ENCODE results near the gene EFCAB7. TPM values are rescaled to one million over a fixed set of nuclear protein-coding genes. Genes with fewer than 3 reads are reported as not detected.

EFCAB7 gene
- total and polyA plus RNA-seq, 8 donors, result 2.6 to 14.9 (median 3.0) TPM; not detected in 1

DNA sequence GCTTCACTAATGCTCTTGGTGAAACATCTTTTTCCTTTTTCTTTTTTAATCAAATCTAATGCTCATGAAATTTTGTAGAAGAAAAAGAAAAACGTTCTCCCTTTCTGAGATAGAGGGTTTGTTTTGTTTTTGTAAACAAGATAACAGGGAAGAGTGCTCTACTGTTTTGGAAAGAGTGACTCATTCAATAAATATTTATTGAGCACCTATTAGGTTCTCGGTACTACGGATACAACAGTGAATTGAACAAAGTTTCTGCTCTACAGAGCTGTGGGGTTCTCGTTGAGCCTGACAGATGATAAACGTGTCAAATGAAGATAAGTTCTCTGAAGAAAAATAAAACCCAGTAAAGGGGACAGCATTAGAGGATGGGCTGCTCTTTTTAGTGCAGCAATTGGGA lies 76.9 kb downstream of the EFCAB7 start:
- H3K27ac ChIP-seq, result no peak overlapping the region
- no peak for DNase-seq
- peaks cover 0 to 4% (median 0%) of the 10 kb centered on the region in 4 donors for H3K4me1 ChIP-seq
- H3K9me3 ChIP-seq, result no peaks in the 10 kb centered on the region
- 33 to 48% (median 43%) methylated on average over 5 of the region's 5 CpGs for whole genome bisulfite sequencing, 5 donors
- no peak overlapping the region for H3K4me3 ChIP-seq
- no peak for TF ChIP-seq EP300 (IDR thresholded peaks at IDR 0.05)
- TF ChIP-seq, protein P1, sequence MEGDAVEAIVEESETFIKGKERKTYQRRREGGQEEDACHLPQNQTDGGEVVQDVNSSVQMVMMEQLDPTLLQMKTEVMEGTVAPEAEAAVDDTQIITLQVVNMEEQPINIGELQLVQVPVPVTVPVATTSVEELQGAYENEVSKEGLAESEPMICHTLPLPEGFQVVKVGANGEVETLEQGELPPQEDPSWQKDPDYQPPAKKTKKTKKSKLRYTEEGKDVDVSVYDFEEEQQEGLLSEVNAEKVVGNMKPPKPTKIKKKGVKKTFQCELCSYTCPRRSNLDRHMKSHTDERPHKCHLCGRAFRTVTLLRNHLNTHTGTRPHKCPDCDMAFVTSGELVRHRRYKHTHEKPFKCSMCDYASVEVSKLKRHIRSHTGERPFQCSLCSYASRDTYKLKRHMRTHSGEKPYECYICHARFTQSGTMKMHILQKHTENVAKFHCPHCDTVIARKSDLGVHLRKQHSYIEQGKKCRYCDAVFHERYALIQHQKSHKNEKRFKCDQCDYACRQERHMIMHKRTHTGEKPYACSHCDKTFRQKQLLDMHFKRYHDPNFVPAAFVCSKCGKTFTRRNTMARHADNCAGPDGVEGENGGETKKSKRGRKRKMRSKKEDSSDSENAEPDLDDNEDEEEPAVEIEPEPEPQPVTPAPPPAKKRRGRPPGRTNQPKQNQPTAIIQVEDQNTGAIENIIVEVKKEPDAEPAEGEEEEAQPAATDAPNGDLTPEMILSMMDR (IDR thresholded peaks at IDR 0.05), result no peak
- no peak for TF ChIP-seq POLR2A (IDR thresholded peaks at IDR 0.05)
- TF ChIP-seq POLR2AphosphoS5 (IDR thresholded peaks at IDR 0.05), result no peak
- intact Hi-C loops (cut with DNase I; ENCODE audit: low total_unique reads), result no loop called here
- H3K36me3 ChIP-seq, result no peaks in the 10 kb centered on the region
- no peaks in the 10 kb centered on the region for H3K27me3 ChIP-seq

DNA sequence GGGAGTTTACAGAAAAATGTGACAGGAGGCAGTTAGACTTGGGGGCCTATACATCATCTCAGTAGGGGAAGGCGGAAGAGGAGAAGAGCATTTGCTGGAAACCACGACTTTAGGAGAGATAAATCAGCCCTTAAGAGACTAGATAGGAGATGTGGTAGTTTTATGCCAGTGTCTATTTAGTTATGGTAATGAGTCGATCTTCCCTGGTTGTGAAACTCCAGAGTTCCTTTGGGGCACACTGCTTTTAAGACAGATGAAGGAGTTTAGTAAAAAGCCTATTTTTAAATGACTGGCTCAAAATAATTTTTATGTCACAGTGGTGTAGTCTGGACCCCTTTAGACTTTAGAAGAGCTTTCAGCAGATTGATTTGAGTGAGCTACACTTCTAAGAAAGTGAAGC lies 77.7 kb downstream of the EFCAB7 start:
- no peak for DNase-seq
- WGBS, 5 donors, result 78 to 94% (median 87%) methylated on average over 3 of the region's 3 CpGs
- Histone ChIP-seq H3K4me3 (no peak overlapping the region), H3K27ac (no peak overlapping the region), H3K4me1 (no peaks in the 10 kb centered on the region), H3K36me3 (no peaks in the 10 kb centered on the region), H3K9me3 (no peaks in the 10 kb centered on the region), H3K27me3 (no peaks in the 10 kb centered on the region)
- TF ChIP-seq, protein P1 (IDR thresholded peaks at IDR 0.05), result no peak
- TF ChIP-seq EP300 (IDR thresholded peaks at IDR 0.05) (no peak), POLR2A (IDR thresholded peaks at IDR 0.05) (no peak), POLR2AphosphoS5 (IDR thresholded peaks at IDR 0.05) (no peak)
- intact Hi-C loops (cut with DNase I; ENCODE audit: low total_unique reads), result no loop called here

DNA sequence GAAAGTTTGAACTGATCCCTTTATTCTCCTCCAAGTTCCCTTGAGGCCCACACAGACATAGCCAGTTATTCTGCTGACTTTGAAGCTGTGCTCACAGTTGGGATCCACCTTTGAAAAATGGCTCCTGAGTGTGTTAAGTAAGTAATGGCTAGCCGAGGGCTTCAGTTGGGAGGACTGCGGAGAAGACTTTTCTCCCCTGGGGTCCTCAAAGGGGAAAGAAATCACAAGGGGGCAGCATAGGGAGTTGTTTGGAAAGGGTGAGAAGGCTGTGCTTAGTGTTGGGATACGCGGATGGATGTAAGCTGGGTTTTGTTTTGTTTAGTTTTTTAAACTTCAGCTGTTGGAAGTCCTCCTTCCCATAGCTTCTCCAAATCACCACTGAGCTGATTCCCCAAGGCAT lies 78.1 kb downstream of the EFCAB7 start:
- no peak for DNase-seq
- Histone ChIP-seq H3K9me3 (no peaks in the 10 kb centered on the region), H3K36me3 (no peaks in the 10 kb centered on the region), H3K27me3 (no peaks in the 10 kb centered on the region), H3K4me3 (no peak overlapping the region), H3K4me1 (no peaks in the 10 kb centered on the region), H3K27ac (no peak overlapping the region)
- TF ChIP-seq POLR2A (IDR thresholded peaks at IDR 0.05) (no peak), EP300 (IDR thresholded peaks at IDR 0.05) (no peak), POLR2AphosphoS5 (IDR thresholded peaks at IDR 0.05) (no peak)
- TF ChIP-seq, protein P1 (IDR thresholded peaks at IDR 0.05), result no peak
- 81 to 87% (median 85%) methylated on average over 4 of the region's 4 CpGs for WGBS, 5 donors
- intact Hi-C loops (cut with DNase I; ENCODE audit: low total_unique reads), result no loop called here

DNA sequence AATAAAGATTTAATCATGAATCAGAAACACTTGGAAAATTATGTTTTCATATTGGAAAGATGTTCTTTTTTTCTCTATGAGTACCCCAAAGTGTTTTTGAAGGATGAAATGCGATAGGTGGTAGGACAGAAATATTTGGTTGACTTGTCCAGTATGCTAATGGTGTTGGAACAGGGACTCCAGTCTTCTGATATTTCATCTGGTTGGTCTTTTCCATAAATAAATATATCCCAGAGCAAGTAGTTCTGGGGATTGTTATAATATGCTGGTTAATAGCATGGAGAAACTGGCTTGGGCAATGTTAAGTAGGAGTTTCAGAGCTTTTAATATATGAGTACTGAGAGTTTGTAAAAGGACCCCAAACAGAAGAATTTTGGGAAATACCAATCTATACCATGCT lies 78.6 kb downstream of the EFCAB7 start:
- Histone ChIP-seq H3K4me1 (no peaks in the 10 kb centered on the region), H3K27ac (no peak overlapping the region), H3K36me3 (no peaks in the 10 kb centered on the region), H3K9me3 (no peaks in the 10 kb centered on the region), H3K27me3 (no peaks in the 10 kb centered on the region), H3K4me3 (no peak overlapping the region)
- intact Hi-C loops (cut with DNase I; ENCODE audit: low total_unique reads), result no loop called here
- WGBS, 5 donors, result 97 to 100% (median 100%) methylated on average over 1 of the region's 1 CpG
- TF ChIP-seq EP300 (IDR thresholded peaks at IDR 0.05) (no peak), POLR2AphosphoS5 (IDR thresholded peaks at IDR 0.05) (no peak), POLR2A (IDR thresholded peaks at IDR 0.05) (no peak)
- TF ChIP-seq, protein P1 (IDR thresholded peaks at IDR 0.05), result no peak
- no peak for DNase-seq
